Neuronal stem cell (in vitro differentiated cells): Measurements from ENCODE around the gene ADAM19.
A peak's percentile ranks its signal among the peaks of the same experiment; 100 is the strongest.

Source experiments
- DNase-seq: peaks from one replicate; pipeline ENCODE4 v3.0.0-alpha.2; 2013; ENCODE audit warnings: low spot score
- H2AFZ ChIP-seq: one replicate; pipeline ENCODE4 v1.6.1; 2013; ENCODE audit warnings: mild to moderate bottlenecking, low read length, inconsistent platforms
- H2AK5ac ChIP-seq: 2 replicates; pipeline ENCODE4 v1.6.1; 2013; ENCODE audit warnings: low read depth, mild to moderate bottlenecking, inconsistent platforms, low read length, moderate library complexity, mixed read lengths
- H2BK120ac ChIP-seq: 2 replicates; pipeline ENCODE4 v1.6.1; 2013; ENCODE audit warnings: low read depth, mild to moderate bottlenecking, inconsistent platforms, low read length, moderate library complexity, mixed read lengths
- H2BK12ac ChIP-seq: one replicate; pipeline ENCODE4 v1.6.1; 2013; ENCODE audit warnings: low read length, inconsistent platforms
- H2BK15ac ChIP-seq: 2 replicates; pipeline ENCODE4 v1.6.1; 2013; ENCODE audit warnings: mild to moderate bottlenecking, low read length, inconsistent platforms, mixed read lengths
- H2BK5ac ChIP-seq: one replicate; pipeline ENCODE4 v1.6.1; 2013; ENCODE audit warnings: inconsistent platforms, mild to moderate bottlenecking, low read length, moderate library complexity
- H3K14ac ChIP-seq: one replicate; pipeline ENCODE4 v1.6.1; 2013; ENCODE audit warnings: low read length, inconsistent platforms
- H3K18ac ChIP-seq: 2 replicates; pipeline ENCODE4 v1.6.1; 2013; ENCODE audit warnings: low read length, inconsistent platforms
- H3K23ac ChIP-seq: 2 replicates; pipeline ENCODE4 v1.6.1; 2013; ENCODE audit warnings: low read depth, mild to moderate bottlenecking, mixed read lengths, low read length, inconsistent platforms; ENCODE audit not compliant: poor library complexity
- H3K27ac ChIP-seq: replicated peaks from 3 replicates; pipeline ENCODE4 v1.5.1; 2013; ENCODE audit warnings: low read length, inconsistent platforms
- H3K27me3 ChIP-seq, 3 experiments: 2 replicates each; pipeline ENCODE4 v1.6.1; 2013; ENCODE audit warnings: low read length in 3 of 3, mild to moderate bottlenecking in 2 of 3, inconsistent platforms in 1 of 3, low read depth in 1 of 3, mixed read lengths in 1 of 3, moderate library complexity in 1 of 3; ENCODE audit not compliant: control insufficient read depth in 3 of 3, insufficient read depth in 3 of 3
- H3K36me3 ChIP-seq, 2 donors: replicated peaks in 1 of 2; 2 replicates each; pipeline ENCODE4 v1.6.1; 2013; ENCODE audit warnings: low read length in 2 of 2; ENCODE audit not compliant: control insufficient read depth in 2 of 2, insufficient read depth in 2 of 2
- H3K4ac ChIP-seq: 2 replicates; pipeline ENCODE4 v1.6.1; 2013; ENCODE audit warnings: inconsistent platforms, mild to moderate bottlenecking, low read length, moderate library complexity
- H3K4me1 ChIP-seq, 2 donors: 1 replicate in 1 of 2; 2 replicates in 1 of 2; pipeline ENCODE4 v1.6.1; 2013; ENCODE audit warnings: low read length in 2 of 2, low read depth in 1 of 2; ENCODE audit not compliant: control insufficient read depth in 2 of 2, insufficient read depth in 1 of 2
- H3K4me2 ChIP-seq: one replicate; pipeline ENCODE4 v1.6.1; 2013; ENCODE audit warnings: mild to moderate bottlenecking, low read length, inconsistent platforms; ENCODE audit not compliant: insufficient read depth, poor library complexity, severe bottlenecking
- H3K4me3 ChIP-seq, 2 donors: 2 replicates each; pipeline ENCODE4 v1.5.1; 2013; ENCODE audit warnings: low read length in 2 of 2, mild to moderate bottlenecking in 2 of 2, inconsistent platforms in 1 of 2, moderate library complexity in 1 of 2
- H3K79me1 ChIP-seq: one replicate; pipeline ENCODE4 v1.6.1; 2013; ENCODE audit warnings: low read depth, mild to moderate bottlenecking, inconsistent platforms, low read length, moderate library complexity
- H3K9ac ChIP-seq: one replicate; pipeline ENCODE4 v1.6.1; 2013; ENCODE audit warnings: mild to moderate bottlenecking, low read depth, low read length, inconsistent platforms; ENCODE audit not compliant: poor library complexity
- H3K9me3 ChIP-seq, 2 donors: replicated peaks in 1 of 2; 2 replicates each; pipeline versions ENCODE3 to v1.6.1; 2013; ENCODE audit warnings: low read length in 2 of 2, mild to moderate bottlenecking in 2 of 2, inconsistent platforms in 1 of 2, low read depth in 1 of 2, mixed read lengths in 1 of 2, moderate library complexity in 1 of 2; ENCODE audit not compliant: control insufficient read depth in 2 of 2, insufficient read depth in 1 of 2
- H4K8ac ChIP-seq: one replicate; pipeline ENCODE4 v1.6.1; 2013; ENCODE audit warnings: low read depth, mild to moderate bottlenecking, inconsistent platforms, low read length, moderate library complexity
- H4K91ac ChIP-seq: one replicate; pipeline ENCODE4 v1.6.1; 2013; ENCODE audit warnings: low read length, low read depth, mild to moderate bottlenecking, inconsistent platforms; ENCODE audit not compliant: poor library complexity
- WGBS, 2 donors: extraction: QIAGEN DNeasy Blood & Tissue Kit; methylation state at CpG; one replicate each; pipeline ENCODE4 v1.1.7; 2013; ENCODE audit warnings: missing lambda C conversion rate in 2 of 2, mixed read lengths in 1 of 2; ENCODE audit not compliant: insufficient read length in 2 of 2, insufficient replicate concordance in 1 of 2; ENCODE audit errors: extremely low coverage in 2 of 2; 5-methylcytosine and 5-hydroxymethylcytosine counted together

ADAM19 gene

GRCh38 chr5:157504053-157504452 lies 71.5 kb downstream of the ADAM19 start:
- H2BK5ac ChIP-seq: no peak overlapping the region
- H4K91ac ChIP-seq: no peak overlapping the region
- H3K4me1 ChIP-seq: peaks cover 0 to 2% of the 10 kb centered on the region in 2 donors
- no peak overlapping the region for H2AK5ac ChIP-seq
- no peak overlapping the region for H3K4me3 ChIP-seq
- H2AFZ ChIP-seq: no peak overlapping the region
- H4K8ac ChIP-seq: no peak overlapping the region
- H3K23ac ChIP-seq: no peak overlapping the region
- no peak overlapping the region for H3K27ac ChIP-seq
- no peak overlapping the region for H3K14ac ChIP-seq
- WGBS, 2 donors: no CpG with 5 or more reads among the region's 8 CpGs
- H2BK15ac ChIP-seq: no peak overlapping the region
- H3K4ac ChIP-seq: no peak overlapping the region
- peaks cover 0 to 8% of the 10 kb centered on the region in 2 donors for H3K36me3 ChIP-seq
- no peak for DNase-seq
- no peak overlapping the region for H2BK120ac ChIP-seq
- H3K4me2 ChIP-seq: no peak overlapping the region
- H3K18ac ChIP-seq: no peak overlapping the region
- H3K79me1 ChIP-seq: no peaks in the 10 kb centered on the region
- no peaks in the 10 kb centered on the region for H3K9me3 ChIP-seq
- no peaks in the 10 kb centered on the region for H3K27me3 ChIP-seq
- no peak overlapping the region for H2BK12ac ChIP-seq
- no peak overlapping the region for H3K9ac ChIP-seq

GRCh38 chr5:157502143-157502647 lies 73.4 kb downstream of the ADAM19 start:
- Histone ChIP-seq H2BK15ac (no peak overlapping the region), H3K4me2 (no peak overlapping the region), H2AK5ac (no peak overlapping the region), H3K9me3 (no peaks in the 10 kb centered on the region), H3K23ac (peak overlapping the region; percentile 32), H3K18ac (no peak overlapping the region), H4K91ac (no peak overlapping the region), H4K8ac (no peak overlapping the region), H2BK12ac (no peak overlapping the region), H2BK5ac (no peak overlapping the region), H3K36me3 (peaks cover 0 to 7% of the 10 kb centered on the region in 2 donors), H3K4me1 (peaks cover 0 to 7% of the 10 kb centered on the region in 2 donors), H3K4me3 (no peak overlapping the region), H3K4ac (no peak overlapping the region), H2AFZ (no peak overlapping the region), H3K27ac (no peak overlapping the region), H3K14ac (no peak overlapping the region), H3K9ac (no peak overlapping the region), H3K27me3 (no peaks in the 10 kb centered on the region), H2BK120ac (no peak overlapping the region), H3K79me1 (no peaks in the 10 kb centered on the region)
- DNase-seq: no peak
- no CpG with 5 or more reads among the region's 8 CpGs for WGBS, 2 donors

- Histone ChIP-seq H2AK5ac (peak overlapping the region; percentile 53), H3K27ac (no peak overlapping the region), H3K9ac (peak overlapping the region; percentile 36), H2AFZ (no peak overlapping the region), H3K4me3 (no peak overlapping the region), H3K9me3 (no peaks in the 10 kb centered on the region), H2BK15ac (no peak overlapping the region), H4K91ac (no peak overlapping the region), H4K8ac (no peak overlapping the region), H2BK120ac (no peak overlapping the region), H3K36me3 (peaks cover 0 to 6% of the 10 kb centered on the region in 2 donors), H3K4me1 (peaks cover 0 to 7% of the 10 kb centered on the region in 2 donors), H3K4me2 (no peak overlapping the region), H3K79me1 (no peaks in the 10 kb centered on the region), H2BK12ac (no peak overlapping the region), H3K27me3 (no peaks in the 10 kb centered on the region), H2BK5ac (no peak overlapping the region), H3K4ac (no peak overlapping the region), H3K14ac (peak overlapping the region; percentile 47), H3K18ac (peak overlapping the region; percentile 70), H3K23ac (peak overlapping the region; percentile 83)
- no CpG with 5 or more reads among the region's 10 CpGs for WGBS, 2 donors
- no peak for DNase-seq
Measured at GRCh38 chr5:157497875-157498611, 77.5 kb downstream of the ADAM19 start.

- Histone ChIP-seq H3K4me1 (peaks cover 0 to 7% of the 10 kb centered on the region in 2 donors), H3K23ac (no peak overlapping the region), H3K9ac (no peak overlapping the region), H3K27me3 (no peaks in the 10 kb centered on the region), H3K4me3 (no peak overlapping the region), H4K8ac (no peak overlapping the region), H3K18ac (peak overlapping the region; percentile 52), H2AK5ac (no peak overlapping the region), H3K14ac (no peak overlapping the region), H2BK120ac (no peak overlapping the region), H2BK12ac (no peak overlapping the region), H4K91ac (no peak overlapping the region), H3K36me3 (peaks cover 0 to 10% of the 10 kb centered on the region in 2 donors), H3K27ac (no peak overlapping the region), H2BK15ac (no peak overlapping the region), H2AFZ (no peak overlapping the region), H3K9me3 (no peaks in the 10 kb centered on the region), H3K4me2 (no peak overlapping the region), H3K4ac (no peak overlapping the region), H3K79me1 (no peaks in the 10 kb centered on the region), H2BK5ac (no peak overlapping the region)
- no CpG with 5 or more reads among the region's 8 CpGs for WGBS, 2 donors
- DNase-seq: no peak
Measured at GRCh38 chr5:157496864-157497263, 78.7 kb downstream of the ADAM19 start.
